Activated CD4-positive, CD25-positive, alpha-beta regulatory T cell treated with anti-CD3 and anti-CD28 coated beads, Interleukin-2, amount 50 U/mL, for 16 hours (primary cell): ENCODE measurements around the gene OAS3.
"Not testable (repeated sequence)": the region's sequence is repeated elsewhere in the genome, so short reads cannot be mapped to it uniquely, and the experiment has no call there.

Experiments used
- DNase-seq: peaks from one replicate; pipeline ENCODE4 v3.0.0-alpha.2; 2020; ENCODE audit warnings: low read depth, low spot score

OAS3 gene

GRCh38 chr12:112980491-112981158 is 42.4 kb downstream of the OAS3 start:
- DNase-seq: no peak

- DNase-seq: no peak
Observed at GRCh38 chr12:112985642-112986290, 47.5 kb downstream of the OAS3 start.

- no peak for DNase-seq
Observed at GRCh38 chr12:112986291-112986800, 48.1 kb downstream of the OAS3 start.

GRCh38 chr12:112987561-112987960 is 49.3 kb downstream of the OAS3 start:
- DNase-seq: no peak

GRCh38 chr12:112988224-112988623 is 50.0 kb downstream of the OAS3 start:
- no peak for DNase-seq

GRCh38 chr12:112988823-112989385 is 50.6 kb downstream of the OAS3 start:
- not testable (repeated sequence) for DNase-seq

- DNase-seq: no peak
Observed at GRCh38 chr12:112989806-112990205, 51.5 kb downstream of the OAS3 start.

- DNase-seq: peak; percentile 27
Observed at GRCh38 chr12:112992541-112993398, 54.5 kb downstream of the OAS3 start.

- no peak for DNase-seq
Observed at GRCh38 chr12:112995008-112995407, 56.7 kb downstream of the OAS3 start.

GRCh38 chr12:112996501-112996900 is 58.2 kb downstream of the OAS3 start:
- no peak for DNase-seq

GRCh38 chr12:112997506-112997905 is 59.2 kb downstream of the OAS3 start:
- DNase-seq: no peak

- no peak for DNase-seq
Observed at GRCh38 chr12:112998987-112999767, 60.9 kb downstream of the OAS3 start.

- no peak for DNase-seq
Observed at GRCh38 chr12:113000433-113000832, 62.2 kb downstream of the OAS3 start.

- no peak for DNase-seq
Observed at GRCh38 chr12:113002155-113002554, 63.9 kb downstream of the OAS3 start.

- DNase-seq: no peak
Observed at GRCh38 chr12:113002676-113003075, 64.4 kb downstream of the OAS3 start.

- no peak for DNase-seq
Observed at GRCh38 chr12:113003636-113004035, 65.4 kb downstream of the OAS3 start.

GRCh38 chr12:113005762-113006161 is 67.5 kb downstream of the OAS3 start:
- DNase-seq: no peak

GRCh38 chr12:113006206-113006605 is 67.9 kb downstream of the OAS3 start:
- DNase-seq: no peak

- DNase-seq: no peak
Observed at GRCh38 chr12:113006641-113007040, 68.4 kb downstream of the OAS3 start.

- no peak for DNase-seq
Observed at GRCh38 chr12:113007166-113007565, 68.9 kb downstream of the OAS3 start.

GRCh38 chr12:113010701-113011100 is 72.4 kb downstream of the OAS3 start:
- DNase-seq: no peak
